PC-9 (cell line): Measurements from ENCODE around the gene IFITM10.

Experiments used
- EZH2 ChIP-seq: fragments of 200-600 bp; sonication (generic); IDR thresholded peaks from 2 replicates; pipeline ENCODE4 v1.8.0; 2017; ENCODE audit warnings: antibody characterized with exemption, low read depth
- TF ChIP-seq, protein P1 (sequence below): fragments of 200-600 bp; sonication (generic); conservative IDR thresholded peaks from 2 replicates; pipeline ENCODE4 v1.6.1; 2017; ENCODE audit warnings: mixed run types, antibody characterized with exemption, mild to moderate bottlenecking, moderate library complexity

- no peak for TF ChIP-seq EZH2
- TF ChIP-seq, protein P1, sequence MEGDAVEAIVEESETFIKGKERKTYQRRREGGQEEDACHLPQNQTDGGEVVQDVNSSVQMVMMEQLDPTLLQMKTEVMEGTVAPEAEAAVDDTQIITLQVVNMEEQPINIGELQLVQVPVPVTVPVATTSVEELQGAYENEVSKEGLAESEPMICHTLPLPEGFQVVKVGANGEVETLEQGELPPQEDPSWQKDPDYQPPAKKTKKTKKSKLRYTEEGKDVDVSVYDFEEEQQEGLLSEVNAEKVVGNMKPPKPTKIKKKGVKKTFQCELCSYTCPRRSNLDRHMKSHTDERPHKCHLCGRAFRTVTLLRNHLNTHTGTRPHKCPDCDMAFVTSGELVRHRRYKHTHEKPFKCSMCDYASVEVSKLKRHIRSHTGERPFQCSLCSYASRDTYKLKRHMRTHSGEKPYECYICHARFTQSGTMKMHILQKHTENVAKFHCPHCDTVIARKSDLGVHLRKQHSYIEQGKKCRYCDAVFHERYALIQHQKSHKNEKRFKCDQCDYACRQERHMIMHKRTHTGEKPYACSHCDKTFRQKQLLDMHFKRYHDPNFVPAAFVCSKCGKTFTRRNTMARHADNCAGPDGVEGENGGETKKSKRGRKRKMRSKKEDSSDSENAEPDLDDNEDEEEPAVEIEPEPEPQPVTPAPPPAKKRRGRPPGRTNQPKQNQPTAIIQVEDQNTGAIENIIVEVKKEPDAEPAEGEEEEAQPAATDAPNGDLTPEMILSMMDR = no peak
Measured at GRCh38 chr11:1714908-1715885, 35.2 kb downstream of the IFITM10 start.
